ENCODE results near the gene NCAM2. TPM values are rescaled to one million over a fixed set of nuclear protein-coding genes. Genes with fewer than 3 reads are reported as not detected.

The NCAM2 gene
- 1 to 10 TPM; 3.2 to 9.1 (median 4.6) TPM for total RNA-seq

DNA sequence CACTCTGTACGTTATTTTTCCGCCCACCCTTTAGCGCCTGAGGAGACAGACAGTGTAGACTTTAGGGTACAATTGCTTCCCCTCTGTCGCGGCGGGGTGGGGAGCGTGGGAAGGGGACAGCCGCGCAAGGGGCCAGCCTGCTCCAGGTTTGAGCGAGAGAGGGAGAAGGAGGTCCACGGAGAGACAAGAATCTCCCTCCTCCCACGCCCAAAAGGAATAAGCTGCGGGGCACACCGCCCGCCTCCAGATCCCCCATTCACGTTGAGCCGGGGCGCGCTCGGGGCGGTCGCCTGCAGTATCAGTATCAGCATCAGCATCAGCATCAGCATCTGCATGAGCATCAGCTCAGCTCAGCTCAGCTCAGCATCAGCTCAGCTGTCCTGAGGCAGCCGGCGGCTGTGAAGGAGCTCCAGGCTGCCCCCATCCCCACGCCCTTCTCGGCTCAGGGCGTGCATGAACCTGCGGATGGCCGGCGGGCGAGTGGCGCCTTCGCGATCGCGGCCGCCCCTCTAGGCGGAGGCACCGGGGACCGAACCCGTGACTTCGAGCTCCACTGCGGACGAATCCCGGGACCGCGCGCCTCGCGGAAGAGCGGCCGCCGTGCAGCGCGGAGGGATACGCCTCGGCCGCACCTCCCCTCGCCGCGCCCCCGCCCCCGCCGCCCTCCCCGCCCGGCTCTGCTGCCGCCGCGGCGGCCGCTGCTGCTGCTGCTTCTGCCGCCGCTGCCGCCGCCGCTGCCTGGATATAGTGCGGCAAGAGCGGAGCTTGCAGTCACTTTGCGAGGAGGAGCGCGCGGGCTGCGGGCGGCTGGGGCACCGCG is at the start of gene NCAM2:
Gene NCAM2 (plus strand): TSS at position 774 of the 820 bp plus-strand sequence.
- Histone ChIP-seq H3K27me3 (peaks cover 16% of the 10 kb centered on the region), H3K4me3 (peak within 1 kb of the TSS; percentile 23 to 60), H3K36me3 (no peaks in the 10 kb centered on the region), H3K4me1 (peaks cover 0 to 25% (median 10%) of the 10 kb centered on the region in 3 donors), H3K9me3 (no peaks in the 10 kb centered on the region), H3K27ac (peak within 1 kb of the TSS in 3 of 4 donors; percentile 30 to 61 (median 33))
- peak; percentile 88 for ATAC-seq
- peak in 1 of 2 donors; percentile 23 for TF ChIP-seq POLR2A (IDR thresholded peaks at IDR 0.05)
- TF ChIP-seq POLR2AphosphoS5 (IDR thresholded peaks at IDR 0.05), result no peak
- 0 to 17% methylated on average over 1 to 6 of the region's 86 CpGs for whole genome bisulfite sequencing, 2 donors (ENCODE audit: low coverage in 1 of 2)

DNA sequence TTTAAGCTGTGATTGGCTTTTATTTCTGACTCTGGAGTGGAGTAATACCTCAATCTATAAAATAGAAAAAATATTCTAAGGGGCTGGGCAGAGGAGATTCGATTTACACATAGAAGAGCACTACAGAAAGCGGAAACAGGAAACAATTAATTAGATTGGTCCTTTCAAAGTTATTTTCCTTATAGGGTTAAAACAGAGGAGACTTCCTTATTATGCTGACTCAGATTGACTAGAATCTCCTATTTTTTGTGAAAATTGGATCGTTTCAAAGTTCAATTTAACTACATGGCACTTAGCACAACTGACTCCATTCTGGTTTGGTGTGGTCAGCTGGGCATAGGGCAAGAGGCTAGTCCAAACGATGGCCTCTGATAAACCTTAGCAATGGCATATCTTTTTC is 48.3 kb upstream of the NCAM2 start:
- WGBS, 2 donors (ENCODE audit: low coverage in 1 of 2), result 43 to 59% methylated on average over 4 of the region's 4 CpGs
- no peak for ATAC-seq
- Histone ChIP-seq H3K9me3 (no peaks in the 10 kb centered on the region), H3K27me3 (no peaks in the 10 kb centered on the region), H3K4me3 (no peak overlapping the region), H3K27ac (no peak overlapping the region), H3K36me3 (no peaks in the 10 kb centered on the region), H3K4me1 (no peaks in the 10 kb centered on the region)
- TF ChIP-seq, protein P1, sequence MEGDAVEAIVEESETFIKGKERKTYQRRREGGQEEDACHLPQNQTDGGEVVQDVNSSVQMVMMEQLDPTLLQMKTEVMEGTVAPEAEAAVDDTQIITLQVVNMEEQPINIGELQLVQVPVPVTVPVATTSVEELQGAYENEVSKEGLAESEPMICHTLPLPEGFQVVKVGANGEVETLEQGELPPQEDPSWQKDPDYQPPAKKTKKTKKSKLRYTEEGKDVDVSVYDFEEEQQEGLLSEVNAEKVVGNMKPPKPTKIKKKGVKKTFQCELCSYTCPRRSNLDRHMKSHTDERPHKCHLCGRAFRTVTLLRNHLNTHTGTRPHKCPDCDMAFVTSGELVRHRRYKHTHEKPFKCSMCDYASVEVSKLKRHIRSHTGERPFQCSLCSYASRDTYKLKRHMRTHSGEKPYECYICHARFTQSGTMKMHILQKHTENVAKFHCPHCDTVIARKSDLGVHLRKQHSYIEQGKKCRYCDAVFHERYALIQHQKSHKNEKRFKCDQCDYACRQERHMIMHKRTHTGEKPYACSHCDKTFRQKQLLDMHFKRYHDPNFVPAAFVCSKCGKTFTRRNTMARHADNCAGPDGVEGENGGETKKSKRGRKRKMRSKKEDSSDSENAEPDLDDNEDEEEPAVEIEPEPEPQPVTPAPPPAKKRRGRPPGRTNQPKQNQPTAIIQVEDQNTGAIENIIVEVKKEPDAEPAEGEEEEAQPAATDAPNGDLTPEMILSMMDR (IDR thresholded peaks at IDR 0.05), result no peak

DNA sequence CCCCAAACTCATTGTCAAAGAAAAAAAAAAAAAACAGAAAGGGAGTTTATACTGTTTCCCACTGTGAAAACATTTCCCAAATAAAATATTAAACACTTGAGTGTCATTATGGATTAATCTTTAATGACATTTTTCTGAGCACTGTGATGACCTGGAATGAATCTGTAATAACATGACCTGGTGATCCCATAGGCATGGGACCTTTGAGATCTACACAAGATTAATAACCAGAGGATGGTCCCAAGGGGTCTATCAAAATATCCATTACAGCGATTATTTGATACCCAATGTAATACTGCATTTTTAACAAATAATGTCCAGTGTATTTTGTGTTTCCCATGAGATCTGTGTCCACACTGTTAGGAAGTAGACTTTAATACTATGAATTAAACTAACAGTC is 32.4 kb upstream of the NCAM2 start:
- no peak for ATAC-seq
- H3K4me3 ChIP-seq, result no peak overlapping the region
- no peak for TF ChIP-seq POLR2A (IDR thresholded peaks at IDR 0.05)
- TF ChIP-seq EP300 (IDR thresholded peaks at IDR 0.05), result no peak
- no peak for TF ChIP-seq POLR2AphosphoS5 (IDR thresholded peaks at IDR 0.05)
- TF ChIP-seq, protein P1 (IDR thresholded peaks at IDR 0.05), result no peak
- 78 to 89% methylated on average over 1 of the region's 1 CpG for WGBS, 2 donors (ENCODE audit: low coverage in 1 of 2)
- no peaks in the 10 kb centered on the region for H3K36me3 ChIP-seq
- no peaks in the 10 kb centered on the region for H3K9me3 ChIP-seq
- H3K27me3 ChIP-seq, result no peaks in the 10 kb centered on the region
- no peak overlapping the region for H3K27ac ChIP-seq
- no peaks in the 10 kb centered on the region for H3K4me1 ChIP-seq

DNA sequence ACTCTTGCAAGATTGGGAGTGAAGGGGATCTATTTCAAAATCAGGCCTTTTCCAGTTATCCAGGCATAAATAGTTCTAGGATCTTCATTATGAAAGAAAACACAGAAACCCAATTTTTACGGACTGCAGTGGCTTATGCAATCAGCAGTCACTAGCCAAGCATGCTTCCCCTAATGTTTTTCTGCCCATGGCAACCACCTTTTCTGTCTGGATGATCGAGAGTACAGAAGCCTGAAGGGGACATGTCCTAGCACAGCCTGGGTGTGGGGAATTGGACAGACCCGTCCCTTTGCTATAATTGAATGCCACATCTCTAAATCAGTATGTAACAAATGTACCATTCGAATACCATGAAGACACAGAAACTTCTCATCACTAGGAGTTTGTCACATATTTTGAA is 29.8 kb upstream of the NCAM2 start:
- H3K9me3 ChIP-seq, result no peaks in the 10 kb centered on the region
- TF ChIP-seq POLR2AphosphoS5 (IDR thresholded peaks at IDR 0.05), result no peak
- TF ChIP-seq, protein P1 (IDR thresholded peaks at IDR 0.05), result no peak
- no peak for TF ChIP-seq POLR2A (IDR thresholded peaks at IDR 0.05)
- TF ChIP-seq EP300 (IDR thresholded peaks at IDR 0.05), result no peak
- H3K4me3 ChIP-seq, result no peak overlapping the region
- WGBS, 2 donors (ENCODE audit: low coverage in 1 of 2), result 58 to 79% methylated on average over 4 of the region's 4 CpGs
- no peaks in the 10 kb centered on the region for H3K4me1 ChIP-seq
- H3K27ac ChIP-seq, result no peak overlapping the region
- no peak for ATAC-seq
- H3K27me3 ChIP-seq, result no peaks in the 10 kb centered on the region
- no peaks in the 10 kb centered on the region for H3K36me3 ChIP-seq

DNA sequence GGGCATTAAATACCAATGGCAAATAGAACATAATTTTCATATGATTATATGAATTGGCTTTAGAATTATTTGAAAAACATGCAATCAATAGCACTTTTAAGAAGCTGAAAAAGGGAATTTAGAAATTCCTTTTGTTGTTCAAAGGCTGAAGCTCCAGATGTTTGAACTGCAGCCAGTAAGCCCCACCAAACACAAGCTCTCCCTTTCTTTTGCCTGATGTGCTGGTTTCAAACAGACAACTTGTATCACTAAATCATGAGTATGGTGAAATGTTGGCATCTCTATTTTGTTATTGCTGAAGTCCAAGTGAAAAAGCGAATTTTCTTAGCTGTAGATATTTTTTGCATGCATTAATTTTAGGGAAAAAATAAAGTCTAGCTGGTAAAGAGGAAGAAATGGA is 27.5 kb upstream of the NCAM2 start:
- H3K4me1 ChIP-seq, result no peaks in the 10 kb centered on the region
- no peak overlapping the region for H3K4me3 ChIP-seq
- H3K27me3 ChIP-seq, result no peaks in the 10 kb centered on the region
- no peaks in the 10 kb centered on the region for H3K9me3 ChIP-seq
- TF ChIP-seq, protein P1 (IDR thresholded peaks at IDR 0.05), result no peak
- TF ChIP-seq POLR2AphosphoS5 (IDR thresholded peaks at IDR 0.05) (no peak), EP300 (IDR thresholded peaks at IDR 0.05) (no peak)
- ATAC-seq, result no peak
- H3K27ac ChIP-seq, result no peak overlapping the region
- 29% methylated on average over 1 of the region's 1 CpG; no CpG with 5 or more reads in 1 of the 2 donors for WGBS, 2 donors (ENCODE audit: low coverage in 1 of 2)
- H3K36me3 ChIP-seq, result no peaks in the 10 kb centered on the region
